ENCODE results near the gene OAS2. TPM values are rescaled to one million over a fixed set of nuclear protein-coding genes. Genes with fewer than 3 reads are reported as not detected.
A peak's percentile ranks its signal among the peaks of the same experiment; 100 is the strongest.

Gene OAS2
- total and polyA plus RNA-seq, 8 donors: 0.79 to 3.9 (median 1.2) TPM

DNA sequence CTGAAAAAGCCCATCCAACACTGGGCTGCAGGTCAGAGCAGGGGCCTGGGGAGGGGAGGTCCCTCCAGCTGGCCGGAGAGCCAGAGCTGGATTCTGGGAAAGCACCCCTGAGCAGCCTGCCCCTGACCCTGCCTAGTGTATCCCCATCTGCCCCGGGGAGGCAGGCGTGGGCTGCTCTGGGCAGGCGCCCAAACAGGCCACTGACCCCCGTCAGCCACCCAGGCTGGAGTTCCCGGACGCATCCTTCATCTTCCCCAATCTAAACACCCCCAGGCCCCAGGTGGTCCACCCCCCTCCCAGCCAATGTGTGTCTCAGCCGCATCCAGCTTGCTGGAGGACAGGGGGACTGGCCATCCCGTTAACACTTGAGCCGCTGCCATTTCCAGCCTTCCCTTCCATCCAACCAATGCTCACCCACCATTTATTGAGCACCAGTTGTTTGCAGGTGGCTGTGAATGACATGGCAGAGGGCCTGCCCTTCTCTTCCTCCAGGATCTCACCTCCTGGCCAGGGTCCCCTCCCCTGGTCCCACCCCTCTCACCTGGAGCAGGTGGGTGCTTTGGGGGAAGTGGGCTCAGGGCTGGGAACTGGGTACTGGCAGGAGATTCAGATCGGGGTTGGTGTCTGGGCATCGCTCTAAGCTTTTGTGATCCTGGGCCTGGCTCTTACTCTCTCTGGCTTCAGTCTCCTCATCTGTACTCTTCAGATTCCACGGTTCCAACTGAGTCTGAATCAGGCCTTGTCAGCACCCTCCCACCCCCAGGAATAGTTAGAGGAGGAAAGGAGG, 77.5 kb downstream of the OAS2 start:
- TF ChIP-seq, protein P1, sequence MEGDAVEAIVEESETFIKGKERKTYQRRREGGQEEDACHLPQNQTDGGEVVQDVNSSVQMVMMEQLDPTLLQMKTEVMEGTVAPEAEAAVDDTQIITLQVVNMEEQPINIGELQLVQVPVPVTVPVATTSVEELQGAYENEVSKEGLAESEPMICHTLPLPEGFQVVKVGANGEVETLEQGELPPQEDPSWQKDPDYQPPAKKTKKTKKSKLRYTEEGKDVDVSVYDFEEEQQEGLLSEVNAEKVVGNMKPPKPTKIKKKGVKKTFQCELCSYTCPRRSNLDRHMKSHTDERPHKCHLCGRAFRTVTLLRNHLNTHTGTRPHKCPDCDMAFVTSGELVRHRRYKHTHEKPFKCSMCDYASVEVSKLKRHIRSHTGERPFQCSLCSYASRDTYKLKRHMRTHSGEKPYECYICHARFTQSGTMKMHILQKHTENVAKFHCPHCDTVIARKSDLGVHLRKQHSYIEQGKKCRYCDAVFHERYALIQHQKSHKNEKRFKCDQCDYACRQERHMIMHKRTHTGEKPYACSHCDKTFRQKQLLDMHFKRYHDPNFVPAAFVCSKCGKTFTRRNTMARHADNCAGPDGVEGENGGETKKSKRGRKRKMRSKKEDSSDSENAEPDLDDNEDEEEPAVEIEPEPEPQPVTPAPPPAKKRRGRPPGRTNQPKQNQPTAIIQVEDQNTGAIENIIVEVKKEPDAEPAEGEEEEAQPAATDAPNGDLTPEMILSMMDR (IDR thresholded peaks at IDR 0.05): no peak
- FAIRE-seq (no peak), ATAC-seq (peak in 2 of 4 donors; percentile 6 to 23), DNase-seq (peak in 2 of 6 donors; percentile 28 to 64)
- Histone ChIP-seq H3K36me3 (no peaks in the 10 kb centered on the region), H3K27ac (no peak overlapping the region), H3K9me3 (no peaks in the 10 kb centered on the region), H3K27me3 (no peaks in the 10 kb centered on the region), H3K4me3 (no peak overlapping the region), H3K4me1 (no peaks in the 10 kb centered on the region)
- 78 to 86% methylated on average over 13 of the region's 13 CpGs for WGBS, 2 donors
- intact Hi-C loops (cut with DNase I): loop anchor here in 1 of 3 donors (10.0 kb wide), 1 partner anchor 99 kb away; no protein-coding TSS in a partner anchor

- Histone ChIP-seq H3K4me1 (no peaks in the 10 kb centered on the region), H3K27me3 (no peaks in the 10 kb centered on the region), H3K9me3 (no peaks in the 10 kb centered on the region), H3K4me3 (peak overlapping the region; percentile 34 to 65 (median 52)), H3K36me3 (no peaks in the 10 kb centered on the region), H3K27ac (peak overlapping the region in 1 of 4 donors; percentile 23)
- TF ChIP-seq, protein P1 (IDR thresholded peaks at IDR 0.05): no peak
- no peak for DNase-seq
- WGBS, 2 donors: 11 to 13% methylated on average over 8 of the region's 8 CpGs
- intact Hi-C loops (cut with DNase I): loop anchor here in 1 of 3 donors (10.0 kb wide), 1 partner anchor 98 kb away; no protein-coding TSS in a partner anchor
- no peak for ATAC-seq
- no peak for FAIRE-seq
Observed at GRCh38 chr12:113056381-113056630, 78.0 kb downstream of the OAS2 start.

DNA sequence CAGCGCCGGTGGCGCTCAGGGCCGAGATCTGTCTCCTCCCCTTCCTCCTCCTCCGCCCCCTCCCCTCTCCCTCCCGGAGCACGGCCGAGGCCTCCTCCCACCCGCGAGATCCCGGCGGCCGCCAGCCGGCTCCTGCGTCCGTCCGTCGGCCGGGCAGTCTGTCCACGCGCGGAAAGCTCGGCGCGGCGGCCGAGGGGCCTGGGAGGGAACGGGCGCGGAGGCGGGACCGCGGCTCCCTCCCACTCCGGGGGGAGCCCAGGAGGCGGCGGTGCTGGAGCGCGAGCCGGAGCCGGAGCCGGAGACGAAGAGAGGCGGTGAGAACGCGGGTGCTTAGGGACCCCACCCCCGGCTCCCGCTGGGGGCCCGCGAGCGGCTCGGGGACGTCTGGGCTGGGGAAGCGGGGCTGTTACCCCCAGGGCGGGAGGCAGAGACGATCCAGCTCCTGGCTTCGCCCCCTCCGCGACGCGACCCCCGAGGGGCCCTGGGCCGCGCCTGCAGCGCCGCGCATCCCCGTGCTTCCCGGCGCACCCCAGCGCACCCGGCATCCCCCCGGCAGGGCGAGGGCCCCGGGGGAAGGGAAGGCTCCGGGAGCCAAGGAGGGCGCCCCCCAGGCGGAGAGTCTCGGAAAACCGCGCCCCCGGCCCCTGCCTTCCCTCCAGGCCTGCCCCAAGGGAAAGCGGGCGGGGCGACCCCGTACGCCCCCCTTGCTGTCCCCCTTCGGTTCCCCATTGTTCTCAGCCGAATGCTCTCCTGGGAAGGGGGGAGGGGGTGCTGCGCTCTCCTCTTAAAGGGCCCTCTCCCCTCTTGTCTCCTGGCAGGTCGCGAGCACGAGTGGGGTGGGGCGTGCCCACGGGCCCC, 78.5 kb downstream of the OAS2 start, which contains the start of gene DTX1:
DTX1 (plus strand) TSS at position 100 of the 858 bp plus-strand sequence. CDS start 1,463 bp downstream, outside the sequence.
- Histone ChIP-seq H3K9me3 (no peaks in the 10 kb centered on the region), H3K27ac (peak within 1 kb of the TSS in 1 of 4 donors; percentile 28), H3K4me1 (no peaks in the 10 kb centered on the region), H3K4me3 (peak within 1 kb of the TSS; percentile 34 to 65 (median 52)), H3K36me3 (no peaks in the 10 kb centered on the region), H3K27me3 (no peaks in the 10 kb centered on the region)
- no peak for FAIRE-seq
- ATAC-seq: peak; percentile 71 to 81 (median 79)
- intact Hi-C loops (cut with DNase I): loop anchor here in 1 of 3 donors (10.0 kb wide), 1 partner anchor 98 kb away; no protein-coding TSS in a partner anchor
- DNase-seq: peak in 5 of 6 donors; percentile 38 to 72 (median 54)
- 2% methylated on average over 60 to 94 of the region's 94 CpGs for WGBS, 2 donors
- TF ChIP-seq, protein P1 (IDR thresholded peaks at IDR 0.05): no peak

- FAIRE-seq: no peak
- Histone ChIP-seq H3K4me1 (no peaks in the 10 kb centered on the region), H3K9me3 (no peaks in the 10 kb centered on the region), H3K27ac (peak overlapping the region in 1 of 4 donors; percentile 28), H3K4me3 (peak overlapping the region in 3 of 4 donors; percentile 34 to 65 (median 51)), H3K36me3 (no peaks in the 10 kb centered on the region), H3K27me3 (no peaks in the 10 kb centered on the region)
- TF ChIP-seq, protein P1 (IDR thresholded peaks at IDR 0.05): no peak
- WGBS, 2 donors: 76 to 80% methylated on average over 39 to 44 of the region's 44 CpGs
- peak in 2 of 4 donors; percentile 15 to 32 for ATAC-seq
- intact Hi-C loops (cut with DNase I): loop anchor here in 1 of 3 donors (10.0 kb wide), 1 partner anchor 97 kb away; no protein-coding TSS in a partner anchor
- DNase-seq: peak in 2 of 6 donors; percentile 56 to 71
Observed at GRCh38 chr12:113057565-113058485, 79.5 kb downstream of the OAS2 start.

Data from pancreas (tissue), 10 donors.